Measurements from ENCODE around the gene MTMR10.

GRCh38 chr15:31010036-31010435, 18.6 kb upstream of the MTMR10 start:
- TF ChIP-seq CTCF (IDR thresholded peaks at IDR 0.05; ENCODE audit: extremely low read depth in 1 of 2, insufficient read depth in 1 of 2, low read depth in 1 of 2, low read length in 2 of 2) (no peak), POLR2A (IDR thresholded peaks at IDR 0.05; ENCODE audit: low read depth, low read length) (no peak)
